Panc1 (cell line): ENCODE results near the gene CD84. TPM values are rescaled to one million over a fixed set of nuclear protein-coding genes. Genes with fewer than 3 reads are reported as not detected.

Experiments used
- ATAC-seq: fragments of 200-7000 bp; cut with Tn5 transposase; 2 replicates; pipeline ENCODE4 v1.9.1; 2020; ENCODE audit warnings: mild to moderate bottlenecking, moderate library complexity
- BruUV-seq: library from RNA; stranded (reverse); fragments of 400-500 nt; replicated peaks from 2 replicates; lab custom pipeline; 2021; lab: Mats Ljungman, UMichigan
- CTCF ChIA-PET: fragments of 300-600 bp; sonication (Branson Sonifier 250); formaldehyde crosslinking; loops from one replicate; lab custom pipeline; 2022; ENCODE audit warnings: antibody characterized with exemption; lab: Charles Lee
- POLR2A ChIA-PET: fragments of 300-600 bp; sonication (Branson Sonifier 250); formaldehyde crosslinking; loops from one replicate; lab custom pipeline; 2022; ENCODE audit warnings: antibody characterized with exemption; lab: Charles Lee
- DNase-seq: peaks from one replicate; pipeline ENCODE4 v3.0.0-alpha.2; 2010; ENCODE audit warnings: low read depth, low spot score
- H3K27ac ChIP-seq: 2 replicates; pipeline ENCODE4 v1.5.1; 2011; ENCODE audit warnings: mild to moderate bottlenecking, low read length, inconsistent platforms
- H3K27me3 ChIP-seq: fragments of 200-500 bp; sonication (Bioruptor generic); 2 replicates; pipeline ENCODE4 v1.6.0; 2014; ENCODE audit warnings: low read length, inconsistent platforms; ENCODE audit not compliant: control insufficient read depth, insufficient read depth
- H3K36me3 ChIP-seq: fragments of 200-500 bp; sonication (Bioruptor generic); 2 replicates; pipeline ENCODE4 v1.5.1; 2014; ENCODE audit warnings: inconsistent platforms, mild to moderate bottlenecking, low read length, moderate library complexity; ENCODE audit not compliant: control insufficient read depth, insufficient read depth
- H3K4me1 ChIP-seq: 2 replicates; pipeline ENCODE4 v1.5.1; 2011; ENCODE audit warnings: inconsistent platforms, mild to moderate bottlenecking, low read length, moderate library complexity; ENCODE audit not compliant: control insufficient read depth, insufficient read depth
- H3K4me3 ChIP-seq, 2 experiments: 2 replicates each; pipeline ENCODE4 v1.5.1; 2011 to 2012; ENCODE audit warnings: low read depth in 2 of 2, low read length in 2 of 2, mild to moderate bottlenecking in 2 of 2, inconsistent platforms in 1 of 2, moderate library complexity in 1 of 2
- H3K9me3 ChIP-seq: fragments of 200-500 bp; sonication (Bioruptor generic); 2 replicates; pipeline ENCODE4 v1.5.1; 2014; ENCODE audit warnings: low read depth, mild to moderate bottlenecking, inconsistent platforms, low read length, moderate library complexity; ENCODE audit not compliant: control insufficient read depth, insufficient read depth
- POLR2AphosphoS5 ChIP-seq: IDR thresholded peaks from 2 replicates; pipeline ENCODE4 v1.6.1; 2012; ENCODE audit warnings: mild to moderate bottlenecking, low read depth, low read length, moderate library complexity
- SIN3A ChIP-seq: IDR thresholded peaks from 2 replicates; pipeline ENCODE4 v1.6.1; 2012; ENCODE audit warnings: low read depth, mild to moderate bottlenecking, low read length, moderate library complexity, borderline replicate concordance; ENCODE audit not compliant: insufficient read depth
- TCF7L2 ChIP-seq: IDR thresholded peaks from 2 replicates; pipeline ENCODE4 v1.6.1; 2011; ENCODE audit warnings: mild to moderate bottlenecking, low read depth, low read length, inconsistent platforms
- in situ Hi-C: cut with HindIII; loops from 2 replicates; pipeline ENCODE4 v1.10.0; 2016; ENCODE audit warnings: low sequenced_read_pairs, low pct_unique_long_range_greater_than_20kb
- intact Hi-C: fragments of 100-400 bp; cut with micrococcal nuclease; formaldehyde crosslinking; loops from one replicate; pipeline ENCODE4 v1.10.0; 2022; ENCODE audit not compliant: unreplicated experiment
- total RNA-seq: library from RNA; stranded (reverse); gene quantifications from one replicate; pipeline ENCODE4 v1.2.1, GENCODE V29; 2021; ENCODE audit not compliant: unreplicated experiment
- TF ChIP-seq, protein P1 (sequence below): fragments of 450-650 bp; IDR thresholded peaks from 2 replicates; pipeline ENCODE4 v1.5.1; 2017; ENCODE audit warnings: mild to moderate bottlenecking
- TF ChIP-seq, protein P2 (sequence below), 2 experiments: IDR thresholded peaks; 2 replicates each; pipeline ENCODE4 v1.6.1; 2011 to 2012; ENCODE audit warnings: low read depth in 2 of 2, control low read depth in 1 of 2, low read length in 1 of 2, mild to moderate bottlenecking in 1 of 2, moderate library complexity in 1 of 2; ENCODE audit not compliant: insufficient read depth in 1 of 2

CD84 gene
- total RNA-seq, 1 experiment from 2014 or later, result 0.26 TPM

DNA sequence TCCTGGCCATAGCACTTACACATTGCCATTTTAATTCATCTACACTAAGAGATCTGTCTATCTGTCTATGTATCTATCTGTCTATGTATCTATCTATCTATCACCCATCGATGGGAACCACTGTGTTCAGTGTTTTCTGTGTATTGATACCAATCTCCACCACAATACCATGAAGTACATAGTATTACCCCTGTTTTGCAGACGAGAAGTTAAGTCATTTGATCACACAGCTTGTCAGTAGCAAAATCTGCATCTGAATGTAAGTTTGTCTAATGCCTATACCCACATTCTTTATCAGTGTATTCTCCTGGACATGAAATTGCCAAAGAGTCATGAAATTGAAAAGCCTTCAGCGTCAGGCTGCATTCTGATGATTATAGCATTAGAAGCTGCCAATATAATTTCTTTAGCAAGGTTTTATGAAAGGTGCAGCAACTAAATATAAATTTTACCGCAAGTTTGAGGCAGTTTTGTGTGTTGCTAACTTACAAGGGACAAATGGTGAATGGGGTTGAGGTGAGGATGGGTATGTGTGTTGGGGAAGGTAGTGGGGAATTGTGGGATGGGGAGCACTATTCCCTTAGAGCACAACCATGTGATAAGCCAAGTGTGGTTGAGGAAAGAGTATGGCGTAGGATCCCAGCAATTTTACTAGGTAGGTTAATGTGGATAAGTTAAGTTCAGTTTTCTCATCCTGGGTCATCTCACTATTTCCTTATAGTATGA is 43.4 kb upstream of the CD84 start:
- ChIA-PET CTCF (no interaction called here), POLR2A (no interaction called here)
- H3K4me3 ChIP-seq, result no peak overlapping the region
- DNase-seq (no peak), ATAC-seq (no peak)
- BruUV-seq, result no TSS peak
- TF ChIP-seq POLR2AphosphoS5 (no peak), TCF7L2 (no peak), SIN3A (no peak)
- TF ChIP-seq, protein P1, sequence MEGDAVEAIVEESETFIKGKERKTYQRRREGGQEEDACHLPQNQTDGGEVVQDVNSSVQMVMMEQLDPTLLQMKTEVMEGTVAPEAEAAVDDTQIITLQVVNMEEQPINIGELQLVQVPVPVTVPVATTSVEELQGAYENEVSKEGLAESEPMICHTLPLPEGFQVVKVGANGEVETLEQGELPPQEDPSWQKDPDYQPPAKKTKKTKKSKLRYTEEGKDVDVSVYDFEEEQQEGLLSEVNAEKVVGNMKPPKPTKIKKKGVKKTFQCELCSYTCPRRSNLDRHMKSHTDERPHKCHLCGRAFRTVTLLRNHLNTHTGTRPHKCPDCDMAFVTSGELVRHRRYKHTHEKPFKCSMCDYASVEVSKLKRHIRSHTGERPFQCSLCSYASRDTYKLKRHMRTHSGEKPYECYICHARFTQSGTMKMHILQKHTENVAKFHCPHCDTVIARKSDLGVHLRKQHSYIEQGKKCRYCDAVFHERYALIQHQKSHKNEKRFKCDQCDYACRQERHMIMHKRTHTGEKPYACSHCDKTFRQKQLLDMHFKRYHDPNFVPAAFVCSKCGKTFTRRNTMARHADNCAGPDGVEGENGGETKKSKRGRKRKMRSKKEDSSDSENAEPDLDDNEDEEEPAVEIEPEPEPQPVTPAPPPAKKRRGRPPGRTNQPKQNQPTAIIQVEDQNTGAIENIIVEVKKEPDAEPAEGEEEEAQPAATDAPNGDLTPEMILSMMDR, result no peak
- TF ChIP-seq, protein P2, sequence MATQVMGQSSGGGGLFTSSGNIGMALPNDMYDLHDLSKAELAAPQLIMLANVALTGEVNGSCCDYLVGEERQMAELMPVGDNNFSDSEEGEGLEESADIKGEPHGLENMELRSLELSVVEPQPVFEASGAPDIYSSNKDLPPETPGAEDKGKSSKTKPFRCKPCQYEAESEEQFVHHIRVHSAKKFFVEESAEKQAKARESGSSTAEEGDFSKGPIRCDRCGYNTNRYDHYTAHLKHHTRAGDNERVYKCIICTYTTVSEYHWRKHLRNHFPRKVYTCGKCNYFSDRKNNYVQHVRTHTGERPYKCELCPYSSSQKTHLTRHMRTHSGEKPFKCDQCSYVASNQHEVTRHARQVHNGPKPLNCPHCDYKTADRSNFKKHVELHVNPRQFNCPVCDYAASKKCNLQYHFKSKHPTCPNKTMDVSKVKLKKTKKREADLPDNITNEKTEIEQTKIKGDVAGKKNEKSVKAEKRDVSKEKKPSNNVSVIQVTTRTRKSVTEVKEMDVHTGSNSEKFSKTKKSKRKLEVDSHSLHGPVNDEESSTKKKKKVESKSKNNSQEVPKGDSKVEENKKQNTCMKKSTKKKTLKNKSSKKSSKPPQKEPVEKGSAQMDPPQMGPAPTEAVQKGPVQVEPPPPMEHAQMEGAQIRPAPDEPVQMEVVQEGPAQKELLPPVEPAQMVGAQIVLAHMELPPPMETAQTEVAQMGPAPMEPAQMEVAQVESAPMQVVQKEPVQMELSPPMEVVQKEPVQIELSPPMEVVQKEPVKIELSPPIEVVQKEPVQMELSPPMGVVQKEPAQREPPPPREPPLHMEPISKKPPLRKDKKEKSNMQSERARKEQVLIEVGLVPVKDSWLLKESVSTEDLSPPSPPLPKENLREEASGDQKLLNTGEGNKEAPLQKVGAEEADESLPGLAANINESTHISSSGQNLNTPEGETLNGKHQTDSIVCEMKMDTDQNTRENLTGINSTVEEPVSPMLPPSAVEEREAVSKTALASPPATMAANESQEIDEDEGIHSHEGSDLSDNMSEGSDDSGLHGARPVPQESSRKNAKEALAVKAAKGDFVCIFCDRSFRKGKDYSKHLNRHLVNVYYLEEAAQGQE (IDR thresholded peaks at IDR 0.05; ENCODE audit: insufficient read depth in 1 of 2, low read depth in 2 of 2, low read length in 1 of 2), result no peak
- H3K36me3 ChIP-seq, result no peaks in the 10 kb centered on the region
- H3K4me1 ChIP-seq, result no peaks in the 10 kb centered on the region
- H3K27me3 ChIP-seq, result peaks cover 3% of the 10 kb centered on the region
- in situ Hi-C loops, result no loop called here
- H3K9me3 ChIP-seq, result no peaks in the 10 kb centered on the region
- intact Hi-C loops, result no loop called here
- no peak overlapping the region for H3K27ac ChIP-seq

DNA sequence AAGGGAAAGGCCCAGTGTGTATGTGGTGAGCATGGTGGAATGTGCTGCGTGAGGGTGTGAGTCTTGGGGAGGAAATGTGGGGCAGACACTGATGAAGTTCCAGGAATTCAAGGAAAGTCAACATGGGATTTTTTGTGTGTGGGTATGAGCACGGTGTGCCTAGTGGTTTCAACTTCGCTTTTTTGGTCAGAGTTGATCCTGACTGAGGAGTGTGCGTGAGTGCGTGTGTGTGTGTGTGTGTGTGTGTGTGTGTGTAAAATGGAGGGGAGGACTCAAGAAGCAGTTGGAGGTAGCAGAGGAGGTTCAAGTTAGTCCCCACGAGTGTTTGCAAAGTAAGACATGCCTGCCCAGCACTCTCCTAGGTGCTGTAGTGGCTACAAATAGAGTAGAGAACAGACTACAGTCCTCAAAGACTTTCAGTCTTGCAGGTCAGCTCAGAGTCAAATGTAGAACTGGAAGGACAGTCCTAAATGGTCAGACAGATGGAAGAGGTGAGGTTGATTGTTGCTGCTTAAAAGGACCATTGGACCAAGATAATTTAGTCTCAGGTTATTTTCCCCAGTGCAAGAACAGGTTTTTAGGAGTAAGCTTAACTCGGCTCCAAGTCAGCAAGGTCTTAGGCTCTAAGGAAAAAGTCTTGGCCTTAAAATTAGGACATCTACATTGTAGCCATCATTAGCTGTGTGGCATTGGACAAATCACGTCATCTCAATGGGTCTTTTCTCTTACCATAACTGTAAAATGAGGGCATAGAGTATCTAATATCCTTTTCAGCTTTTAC is 42.5 kb upstream of the CD84 start:
- POLR2A ChIA-PET, result interaction anchor here (0.7 kb wide), 1 partner anchor 181 kb away, joined by 3 read pairs; no protein-coding TSS in a partner anchor
- Histone ChIP-seq H3K27ac (no peak overlapping the region), H3K27me3 (peaks cover 3% of the 10 kb centered on the region), H3K4me3 (no peak overlapping the region), H3K36me3 (no peaks in the 10 kb centered on the region), H3K4me1 (no peaks in the 10 kb centered on the region), H3K9me3 (no peaks in the 10 kb centered on the region)
- no peak for DNase-seq
- BruUV-seq, result no TSS peak
- intact Hi-C loops (no loop called here), in situ Hi-C loops (no loop called here)
- ATAC-seq, result no peak
- TF ChIP-seq TCF7L2 (no peak), POLR2AphosphoS5 (no peak), SIN3A (no peak)
- TF ChIP-seq, protein P2 (IDR thresholded peaks at IDR 0.05; ENCODE audit: insufficient read depth in 1 of 2, low read depth in 2 of 2, low read length in 1 of 2), result no peak
- TF ChIP-seq, protein P1, result no peak
- CTCF ChIA-PET, result no interaction called here
